GM18951 (cell line): ENCODE data around the gene CMTM6.

Experiments used
- POLR2A ChIP-seq: IDR thresholded peaks from 4 replicates; pipeline ENCODE4 v1.6.1; 2011; ENCODE audit warnings: mild to moderate bottlenecking; ENCODE audit not compliant: insufficient read length, insufficient read depth; ENCODE audit errors: extremely low read depth
- in situ Hi-C: fragments of 300-500 bp; cut with MboI; formaldehyde crosslinking; loops from one replicate; pipeline ENCODE4 v1.12.0; 2022; ENCODE audit warnings: low sequenced_read_pairs, mixed read lengths, inconsistent platforms; ENCODE audit not compliant: unreplicated experiment

CMTM6 gene

GRCh38 chr3:32469151-32469874, 33.3 kb downstream of the CMTM6 start:
- in situ Hi-C loops: loop anchor here (10.0 kb wide), 1 partner anchor 95 kb away; no protein-coding TSS in a partner anchor

GRCh38 chr3:32467333-32468070, 35.1 kb downstream of the CMTM6 start:
- in situ Hi-C loops: loop anchor here (10.0 kb wide), 1 partner anchor 93 kb away; no protein-coding TSS in a partner anchor
- no peak for TF ChIP-seq POLR2A

More at GRCh38 chr3:32469151-32469874, 33.3 kb downstream of the CMTM6 start:
- TF ChIP-seq POLR2A: no peak

- in situ Hi-C loops: loop anchor here (10.0 kb wide), 1 partner anchor 92 kb away; no protein-coding TSS in a partner anchor
Measured at GRCh38 chr3:32466808-32467207, 35.8 kb downstream of the CMTM6 start.

GRCh38 chr3:32464726-32465125, 37.9 kb downstream of the CMTM6 start:
- in situ Hi-C loops: loop anchor here (10.0 kb wide), 1 partner anchor 90 kb away; no protein-coding TSS in a partner anchor

GRCh38 chr3:32463415-32463814, 39.2 kb downstream of the CMTM6 start:
- in situ Hi-C loops: loop anchor here (10.0 kb wide), 1 partner anchor 89 kb away; no protein-coding TSS in a partner anchor

GRCh38 chr3:32462191-32462986, 40.3 kb downstream of the CMTM6 start:
- in situ Hi-C loops: loop anchor here (10.0 kb wide), 1 partner anchor 88 kb away; no protein-coding TSS in a partner anchor

- in situ Hi-C loops: loop anchor here (10.0 kb wide), 1 partner anchor 86 kb away; no protein-coding TSS in a partner anchor
Measured at GRCh38 chr3:32460817-32461496, 41.7 kb downstream of the CMTM6 start.

- in situ Hi-C loops: loop anchor here (10.0 kb wide), 1 partner anchor 85 kb away; no protein-coding TSS in a partner anchor
- no peak for TF ChIP-seq POLR2A
Measured at GRCh38 chr3:32460031-32460749, 42.5 kb downstream of the CMTM6 start.

GRCh38 chr3:32459450-32459849, 43.2 kb downstream of the CMTM6 start:
- no peak for TF ChIP-seq POLR2A
- in situ Hi-C loops: no loop called here

- TF ChIP-seq POLR2A: no peak
- in situ Hi-C loops: no loop called here
Measured at GRCh38 chr3:32457971-32458471, 44.6 kb downstream of the CMTM6 start.

- in situ Hi-C loops: no loop called here
- TF ChIP-seq POLR2A: no peak
Measured at GRCh38 chr3:32456429-32457130, 46.1 kb downstream of the CMTM6 start.
